HG02642 (cell line): Measurements from ENCODE around the gene RBKS.

Experiments
- ATAC-seq: cut with Tn5 transposase; IDR thresholded peaks from one replicate; pipeline ENCODE4 v1.9.1; 2021; ENCODE audit warnings: mild to moderate bottlenecking; ENCODE audit not compliant: unreplicated experiment, poor library complexity

The RBKS gene

GRCh38 chr2:27839022-27839618 is 51.1 kb downstream of the RBKS start:
- ATAC-seq = no peak

GRCh38 chr2:27838502-27838901 is 51.7 kb downstream of the RBKS start:
- ATAC-seq = no peak

GRCh38 chr2:27833931-27834330 is 56.3 kb downstream of the RBKS start:
- no peak for ATAC-seq

- ATAC-seq = no peak
Observed at GRCh38 chr2:27832396-27832795, 57.8 kb downstream of the RBKS start.

DNA sequence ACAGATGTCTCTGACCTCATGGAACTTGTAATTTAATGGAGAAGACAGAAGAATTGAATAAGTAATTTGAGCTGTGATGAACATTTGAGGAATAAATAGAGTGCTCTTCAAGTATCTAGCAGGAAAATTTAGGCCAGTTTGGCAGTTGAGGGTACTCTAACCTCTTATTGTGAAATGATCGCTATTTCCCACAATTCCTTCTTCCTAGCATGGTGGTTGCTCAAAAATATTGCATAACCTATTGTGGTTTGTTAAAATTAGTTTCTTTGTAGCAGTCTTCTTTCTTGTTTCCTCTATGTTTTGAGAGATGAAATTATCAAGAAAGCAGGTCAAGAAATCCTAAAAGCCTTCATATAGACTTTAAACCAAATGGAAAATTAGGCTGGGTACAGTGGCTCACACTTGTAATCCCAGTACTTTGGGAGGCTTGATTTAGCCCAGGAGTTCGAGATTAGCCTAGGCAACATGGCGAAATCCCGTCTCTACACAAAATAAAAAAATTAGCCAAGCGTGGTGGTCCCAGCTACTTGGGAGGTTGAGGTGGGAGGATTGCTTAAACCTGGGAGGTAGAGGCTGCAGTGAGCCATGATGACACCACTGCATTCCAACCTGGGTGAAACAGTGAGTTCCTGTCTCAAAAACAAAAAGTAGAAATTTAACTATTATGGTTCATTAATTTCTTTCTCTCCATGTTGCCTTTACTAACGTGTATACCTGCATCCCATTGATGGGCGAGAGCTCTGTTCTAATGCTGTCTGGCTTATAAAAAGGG is 58.7 kb downstream of the RBKS start:
- no peak for ATAC-seq

- ATAC-seq = no peak
Observed at GRCh38 chr2:27830656-27831055, 59.5 kb downstream of the RBKS start.

DNA sequence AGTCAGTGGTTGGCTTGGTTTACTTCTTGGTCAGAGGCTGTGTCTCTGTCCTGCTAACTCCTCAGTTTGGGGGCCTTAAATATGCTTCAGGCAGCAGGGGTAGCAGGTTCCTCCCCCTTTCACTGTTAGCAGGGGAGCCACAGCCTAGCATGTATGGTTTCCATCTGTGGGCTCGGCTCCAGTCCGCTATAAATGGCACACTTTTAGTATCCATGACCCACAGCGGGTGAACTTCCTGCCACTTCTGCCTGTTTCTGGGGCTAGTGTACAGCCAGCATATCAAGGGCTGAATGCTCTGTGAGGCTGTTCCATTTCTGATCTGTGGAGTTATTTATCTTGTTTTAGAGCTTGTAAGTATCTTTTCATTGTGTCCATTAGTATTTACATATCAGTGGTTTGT is 60.4 kb downstream of the RBKS start:
- ATAC-seq = no peak

DNA sequence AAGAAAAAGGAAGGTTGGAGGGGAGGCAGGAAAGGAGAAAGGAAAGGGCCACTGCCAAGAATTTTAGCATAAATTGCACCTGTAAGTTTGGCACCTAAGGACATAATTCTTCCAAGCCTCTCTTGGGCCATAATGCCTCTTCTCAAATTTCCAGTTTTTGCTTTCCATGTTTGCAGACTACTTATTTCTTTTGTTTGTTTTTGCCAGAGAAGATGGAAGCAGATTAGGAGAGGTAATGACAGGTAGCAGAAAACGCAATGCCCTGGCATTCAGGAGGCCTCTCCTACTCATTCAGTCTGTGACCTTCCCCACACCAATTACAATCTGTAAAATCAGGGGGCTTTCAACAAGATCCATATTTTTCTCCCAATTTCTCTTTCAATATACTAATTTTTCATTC is 61.9 kb downstream of the RBKS start:
- ATAC-seq = no peak

DNA sequence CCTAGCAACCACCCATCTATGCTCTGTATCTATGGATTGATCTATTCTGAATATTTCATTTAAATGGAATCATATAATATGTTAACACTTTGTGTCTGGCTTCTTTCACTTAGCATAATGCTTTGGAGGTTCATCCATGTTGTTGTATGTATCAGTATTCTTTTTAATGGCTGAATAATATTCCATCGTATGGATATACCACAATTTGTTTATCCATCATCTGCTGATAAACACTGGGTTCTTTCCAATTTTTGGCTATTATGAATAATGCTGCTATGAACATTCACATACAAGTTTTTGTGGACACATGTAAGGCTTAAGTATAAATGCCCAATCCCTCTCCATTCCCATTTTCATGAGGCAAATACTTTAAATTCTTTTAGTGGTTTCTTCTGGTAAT is 65.8 kb downstream of the RBKS start:
- ATAC-seq = no peak

DNA sequence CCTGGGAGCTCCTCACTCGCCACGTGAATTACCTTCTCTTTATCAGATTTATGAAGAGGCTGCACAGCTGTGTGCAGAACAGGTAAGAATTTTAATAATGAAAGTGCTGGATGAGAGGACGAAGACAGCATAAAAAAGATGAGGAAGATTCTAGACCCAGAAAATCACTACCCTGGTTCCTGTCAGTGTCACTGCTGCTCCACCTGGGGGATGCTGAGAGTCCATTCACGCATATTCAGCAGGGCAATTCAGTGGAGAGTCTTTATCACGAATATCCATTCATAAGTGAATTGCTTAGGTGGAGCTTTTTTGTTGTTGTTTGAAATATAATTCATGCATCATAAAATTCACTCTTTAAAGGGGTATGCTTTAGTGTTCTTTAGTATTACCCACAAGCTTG is 66.6 kb downstream of the RBKS start:
- ATAC-seq = no peak

DNA sequence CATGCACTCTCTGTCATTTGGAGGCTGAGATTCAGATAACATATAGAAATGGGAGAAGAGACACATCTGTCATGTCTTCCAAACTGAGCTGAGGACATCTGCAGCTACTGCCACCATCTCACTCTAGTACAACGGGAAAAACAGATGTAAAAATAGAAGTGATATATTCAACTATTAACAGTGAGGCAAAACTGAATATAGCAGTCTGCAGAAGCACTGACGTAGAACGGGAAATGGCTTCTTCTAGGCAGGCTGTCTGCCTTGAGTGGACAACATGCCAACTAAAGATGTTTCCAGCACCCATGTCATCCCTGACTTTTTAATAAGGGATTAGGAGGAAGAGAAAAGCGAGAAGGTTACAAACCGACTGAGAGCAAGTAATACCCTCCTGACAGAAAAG is 67.1 kb downstream of the RBKS start:
- ATAC-seq = no peak

GRCh38 chr2:27822049-27822448 is 68.1 kb downstream of the RBKS start:
- ATAC-seq = no peak

DNA sequence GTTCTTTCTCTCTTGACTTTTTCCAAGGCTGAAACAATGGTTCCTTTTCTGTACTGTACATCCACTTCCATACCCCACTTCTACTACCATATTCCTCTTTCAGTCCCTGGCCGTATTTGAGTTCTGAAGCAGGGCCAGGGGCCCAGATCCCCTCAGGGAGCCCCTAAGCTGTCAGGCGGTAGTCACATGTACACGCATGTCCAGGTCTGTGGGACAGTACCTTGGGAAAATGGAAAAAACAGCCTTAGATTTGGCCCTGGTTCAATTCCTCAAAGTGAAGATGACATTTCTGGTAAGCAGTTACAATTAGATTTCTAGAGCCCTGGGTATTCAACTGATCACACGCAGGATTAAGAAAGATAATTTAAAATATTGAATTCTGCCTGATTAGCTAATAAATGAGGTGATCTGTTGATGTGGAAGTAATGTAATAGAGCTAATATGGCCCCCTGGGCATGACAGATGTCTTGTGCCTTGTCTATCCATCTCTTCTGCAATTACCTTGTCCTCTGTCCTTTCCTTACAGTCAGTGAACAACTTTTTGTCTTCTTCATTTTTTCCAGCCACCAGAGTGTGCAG is 74.2 kb downstream of the RBKS start:
- ATAC-seq = no peak

DNA sequence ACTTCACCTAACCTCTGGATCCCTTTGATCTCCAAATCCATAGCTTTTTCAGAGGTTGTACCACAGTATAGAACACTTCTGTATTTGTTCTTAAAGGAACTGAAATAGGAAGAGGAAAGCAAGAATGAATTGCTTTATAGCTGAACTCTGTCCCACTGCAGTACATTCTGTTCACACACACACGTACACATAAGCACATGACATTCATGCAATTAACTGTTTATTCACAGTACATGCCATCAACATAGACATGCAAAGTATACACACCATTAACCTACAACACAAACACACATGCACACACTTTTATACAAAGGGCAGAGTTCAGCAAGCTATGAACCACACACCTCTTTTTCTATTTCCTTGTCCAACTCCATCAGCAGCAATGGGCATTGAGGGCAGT is 75.4 kb downstream of the RBKS start:
- ATAC-seq = no peak

GRCh38 chr2:27811768-27812167 is 78.4 kb downstream of the RBKS start:
- no peak for ATAC-seq

DNA sequence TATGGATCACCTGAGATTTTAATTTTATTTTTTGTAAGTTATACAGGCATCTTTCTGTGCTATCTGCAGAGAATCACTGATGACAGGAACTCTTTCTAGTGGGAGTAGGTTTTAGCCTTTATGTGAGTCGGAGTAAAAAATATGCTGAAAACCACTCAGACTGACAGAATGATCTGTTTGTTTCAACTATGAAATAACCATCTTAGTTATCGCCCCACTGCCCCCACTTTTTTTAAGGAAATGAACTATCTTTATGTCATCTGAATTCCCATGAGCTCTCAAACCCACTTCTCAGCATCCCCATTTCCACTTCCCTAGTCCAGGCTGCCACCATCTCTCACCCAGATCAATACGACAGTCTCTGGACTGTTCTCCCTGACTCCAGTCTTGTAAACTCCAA is 79.7 kb downstream of the RBKS start:
- no peak for ATAC-seq

DNA sequence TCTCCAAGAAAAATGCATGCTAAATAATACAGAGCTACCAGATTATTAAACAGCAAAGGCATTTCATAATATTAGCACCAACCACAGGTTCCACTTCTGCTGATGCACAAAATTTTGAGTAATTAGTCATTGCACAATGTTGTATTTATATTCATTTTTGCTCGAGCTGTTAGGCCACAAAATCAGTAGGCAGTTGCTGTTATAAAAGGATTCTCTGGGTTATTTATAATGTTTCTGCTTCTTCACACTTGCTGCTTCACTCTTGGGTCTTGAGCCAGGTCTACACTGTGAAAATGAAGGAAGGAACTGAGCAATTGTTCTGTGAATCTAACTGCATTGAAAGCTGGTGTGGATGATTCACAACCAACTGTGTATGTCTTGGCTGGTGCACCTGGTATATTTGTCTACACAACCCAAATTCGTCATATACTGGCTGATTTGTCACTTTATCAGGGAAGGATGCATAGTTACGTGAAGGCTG is 80.4 kb downstream of the RBKS start:
- no peak for ATAC-seq

DNA sequence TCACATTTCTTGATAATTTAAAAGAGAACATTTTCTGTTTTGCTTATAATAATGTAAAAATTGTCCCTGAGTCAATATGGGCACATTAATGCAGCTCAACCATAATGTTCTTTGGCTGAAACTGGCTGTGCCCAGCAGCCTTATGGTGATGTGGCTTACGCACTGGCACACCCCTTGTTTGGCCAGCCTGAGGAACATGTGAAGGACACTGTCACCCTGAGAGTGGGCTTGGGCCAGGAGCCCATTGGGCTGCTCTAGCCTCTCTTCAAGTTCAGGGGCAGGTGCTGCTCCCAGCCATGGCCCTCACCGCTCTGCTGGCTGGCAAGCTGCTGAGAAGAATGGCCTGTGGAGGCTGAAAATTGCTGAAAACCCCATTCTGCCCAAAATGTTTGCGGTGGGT is 81.2 kb downstream of the RBKS start:
- ATAC-seq = no peak

DNA sequence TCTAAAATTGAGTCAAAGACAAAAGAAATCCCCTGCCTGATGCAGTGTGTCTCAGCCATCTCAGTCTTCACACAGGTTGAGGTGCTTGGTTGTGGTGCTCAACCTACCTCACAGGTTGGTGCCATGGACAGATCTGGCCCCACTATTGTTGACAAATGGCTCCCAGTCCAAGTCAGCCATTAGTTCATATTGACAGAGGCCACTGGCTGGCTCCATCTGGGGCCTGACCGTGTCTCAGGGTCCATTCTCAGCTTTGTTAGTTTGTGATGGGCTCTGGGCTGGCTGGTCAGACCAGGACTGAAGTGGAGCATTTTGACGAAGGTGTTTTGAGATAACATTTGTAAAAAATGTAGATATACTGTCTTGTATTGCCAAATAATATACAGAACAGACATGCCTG is 81.8 kb downstream of the RBKS start:
- ATAC-seq = no peak

DNA sequence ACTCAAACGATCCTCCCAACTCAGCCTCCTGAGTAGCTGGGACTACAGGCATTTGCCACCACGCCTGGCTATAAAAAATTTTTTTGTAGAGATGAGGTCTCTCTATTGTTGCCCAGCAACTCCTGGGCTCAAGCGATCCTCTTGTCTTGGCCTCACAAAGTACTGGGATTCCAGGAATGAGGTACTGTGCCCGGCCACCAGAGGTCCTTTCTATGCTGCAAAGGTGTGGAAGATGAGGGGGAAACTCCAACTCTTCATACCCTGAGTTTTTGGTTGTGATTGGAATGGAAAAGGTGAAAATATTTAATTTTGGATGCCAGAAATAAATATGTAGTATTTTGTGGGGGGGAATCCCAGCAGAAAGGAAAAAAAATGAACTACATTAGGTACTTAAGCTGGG is 82.7 kb downstream of the RBKS start:
- no peak for ATAC-seq

DNA sequence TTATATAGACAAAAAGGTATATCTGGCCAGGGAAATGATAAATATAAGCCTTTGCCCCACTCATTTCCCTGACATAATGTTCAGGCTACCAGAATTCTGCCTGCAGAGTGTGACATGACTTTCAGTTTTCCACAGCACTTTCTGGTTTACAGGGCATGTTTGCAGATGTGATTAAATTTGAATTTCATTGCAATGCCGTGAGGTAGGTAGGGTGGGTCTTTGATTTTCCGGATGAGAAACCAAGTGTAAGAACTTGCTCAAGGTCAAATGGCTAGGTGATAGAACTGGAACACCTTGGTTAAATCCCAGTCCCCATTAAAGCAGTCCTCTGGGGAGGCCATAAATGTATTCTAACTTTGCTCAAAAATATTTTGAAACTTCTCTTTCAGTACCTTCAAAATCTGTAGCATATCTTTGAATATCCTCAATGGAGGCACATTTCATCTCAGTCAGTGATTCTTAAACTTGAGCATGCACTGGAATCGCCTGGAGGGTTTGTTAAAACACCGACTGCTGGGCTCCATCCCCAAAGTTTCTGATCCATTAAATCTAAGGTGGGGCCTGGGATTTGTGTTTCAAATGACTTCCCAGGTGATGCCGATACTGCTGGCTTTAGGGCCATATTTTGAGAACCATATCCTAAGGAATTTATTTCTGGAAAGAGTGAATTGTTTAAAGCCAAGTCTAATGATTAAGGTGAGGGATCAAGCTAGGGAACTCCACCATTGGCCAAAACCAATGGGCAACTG is 83.7 kb downstream of the RBKS start:
- ATAC-seq = no peak
